GM19239 (cell line): ENCODE data around the gene RAD54L.
A peak's percentile ranks its signal among the peaks of the same experiment; 100 is the strongest.
"Not testable (repeated sequence)": the region's sequence is repeated elsewhere in the genome, so short reads cannot be mapped to it uniquely, and the experiment has no call there.

Experiments used
- DNase-seq: peaks from one replicate; pipeline ENCODE4 v3.0.0; 2011; ENCODE audit warnings: low spot score; ENCODE audit not compliant: insufficient read length
- FAIRE-seq: peaks from 2 replicates; lab custom pipeline; 2011; peaks lifted over from hg19 to GRCh38; lab: Jason Lieb, UNC

The RAD54L gene

GRCh38 chr1:46247436-46248121 lies at the start of gene RAD54L:
TSS of gene RAD54L (plus strand) at chr1:46247763. CDS start at chr1:46248406, 643 bp downstream.
- peak; percentile 91 for FAIRE-seq

DNA sequence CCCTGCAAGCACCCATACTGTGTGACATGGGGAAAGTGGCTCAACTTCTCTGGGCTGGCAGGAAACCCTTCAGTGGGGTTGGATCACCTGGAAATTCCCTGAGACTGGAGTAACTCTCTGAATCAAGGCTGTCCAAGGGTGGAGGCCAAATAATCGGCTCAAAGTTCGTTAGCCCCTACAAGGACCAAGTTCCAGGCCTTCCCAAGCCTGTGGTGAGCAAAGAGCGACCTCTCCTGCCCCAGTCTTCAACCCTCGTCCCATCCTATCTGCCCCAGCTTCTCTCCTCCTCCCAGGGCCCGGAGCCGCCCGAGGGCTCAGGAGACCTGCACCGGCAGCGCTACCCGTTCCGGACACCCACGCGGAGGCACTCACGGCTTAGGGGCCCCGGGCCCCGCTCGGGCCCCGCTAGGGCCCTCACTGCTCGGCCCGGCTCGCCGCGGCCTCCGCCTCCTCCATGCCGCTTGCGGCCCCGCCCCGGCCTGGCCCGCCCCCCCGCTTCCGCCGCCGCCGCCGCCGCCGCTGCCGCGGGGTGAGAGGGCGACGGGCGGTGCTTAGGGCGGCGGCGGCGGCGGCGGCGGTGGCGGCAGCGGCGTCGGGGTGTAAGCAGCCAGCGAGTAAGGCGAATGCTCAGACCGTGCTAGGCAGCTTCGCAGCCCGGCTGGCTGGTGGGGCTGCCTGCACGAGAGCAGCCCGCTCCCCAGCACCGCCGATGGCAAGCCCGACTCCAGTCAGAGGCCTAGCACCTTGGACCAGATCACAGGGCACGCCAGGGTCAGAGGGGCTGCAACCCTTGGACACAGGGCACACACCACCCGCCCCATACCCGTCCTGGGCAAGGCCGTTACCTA lies 49.4 kb upstream of the RAD54L start, which contains the start of gene POMGNT1:
Gene POMGNT1, minus strand, starts transcription at position 471 of the 848 bp plus-strand sequence. CDS start 613 bp downstream, outside the sequence.
- FAIRE-seq (peak; percentile 79), DNase-seq (peak; percentile 97)

More at GRCh38 chr1:46247436-46248121, at the start of gene RAD54L:
- peak; percentile 95 for DNase-seq

GRCh38 chr1:46199233-46199749 lies 48.3 kb upstream of the RAD54L start:
- no peak for DNase-seq
- FAIRE-seq, result no peak

DNA sequence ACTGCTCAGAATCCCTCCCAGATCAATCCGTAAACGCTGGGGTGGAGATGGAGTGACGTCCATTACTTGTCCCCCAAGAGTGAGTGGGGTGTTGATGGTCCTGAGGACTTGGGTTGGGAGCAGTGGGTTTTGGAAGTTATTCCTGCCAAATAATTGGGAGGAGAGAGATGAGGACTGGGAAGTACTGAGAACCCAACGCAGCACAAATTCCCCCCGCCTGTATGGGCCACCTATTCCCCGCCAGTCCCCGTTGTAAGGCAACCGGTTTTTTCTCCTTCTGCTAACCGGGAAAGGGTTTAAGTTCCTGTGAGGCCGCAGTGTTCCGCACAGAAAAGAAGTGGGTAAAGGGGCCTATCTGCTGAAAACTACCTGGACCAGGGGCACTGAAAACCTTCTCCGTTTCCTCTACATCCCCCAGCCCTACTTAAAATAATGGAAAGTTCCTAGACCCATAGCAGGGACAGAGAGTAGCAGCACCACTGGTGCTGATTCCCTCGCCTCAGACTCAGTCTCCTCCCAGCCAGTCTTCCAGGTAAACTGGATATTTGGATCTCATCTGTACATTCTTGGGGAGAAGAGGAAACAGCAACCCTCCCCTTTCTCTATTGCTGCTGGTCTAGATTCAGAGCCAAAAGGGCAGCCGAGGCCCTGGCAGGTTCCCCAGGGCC lies 43.7 kb upstream of the RAD54L start:
- no peak for DNase-seq
- FAIRE-seq, result peak; percentile 39

DNA sequence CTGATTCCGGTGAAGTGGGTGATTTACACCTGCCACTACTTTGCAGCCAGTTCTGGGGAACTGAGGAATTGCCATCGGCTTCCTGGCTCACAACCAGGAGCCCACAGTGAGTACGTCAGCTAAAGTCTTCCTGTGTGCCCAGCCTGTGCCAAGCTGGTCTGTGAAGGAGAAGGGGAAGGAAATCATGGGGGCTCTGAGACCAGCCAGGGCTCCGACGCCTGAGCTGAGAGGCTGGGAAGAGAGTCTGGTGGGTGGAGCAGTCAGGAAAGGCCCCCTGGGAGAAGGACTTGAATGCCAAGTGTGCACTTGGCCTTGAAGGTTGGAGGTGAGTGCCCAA lies 43.2 kb upstream of the RAD54L start:
- DNase-seq (no peak), FAIRE-seq (no peak)

DNA sequence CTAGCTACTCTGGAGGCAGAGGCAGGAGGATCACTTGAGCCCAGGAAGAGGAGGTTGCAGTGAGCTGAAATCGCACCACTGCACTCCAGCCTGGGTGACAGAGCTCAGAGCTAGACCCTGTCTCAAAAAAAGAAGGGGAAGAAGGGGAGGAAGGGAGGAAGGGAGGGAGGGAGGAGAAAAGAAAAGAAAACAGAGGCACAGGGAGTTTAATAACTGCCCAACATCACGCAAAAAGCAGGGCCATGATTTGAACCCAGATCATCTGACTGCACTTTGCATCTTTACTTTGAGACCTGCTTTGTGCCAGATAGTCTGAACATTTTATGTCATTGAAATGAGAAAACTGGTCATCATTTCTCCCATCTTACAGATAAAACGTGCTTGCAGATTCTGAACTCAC lies 42.4 kb upstream of the RAD54L start:
- DNase-seq, result no peak
- no peak for FAIRE-seq

DNA sequence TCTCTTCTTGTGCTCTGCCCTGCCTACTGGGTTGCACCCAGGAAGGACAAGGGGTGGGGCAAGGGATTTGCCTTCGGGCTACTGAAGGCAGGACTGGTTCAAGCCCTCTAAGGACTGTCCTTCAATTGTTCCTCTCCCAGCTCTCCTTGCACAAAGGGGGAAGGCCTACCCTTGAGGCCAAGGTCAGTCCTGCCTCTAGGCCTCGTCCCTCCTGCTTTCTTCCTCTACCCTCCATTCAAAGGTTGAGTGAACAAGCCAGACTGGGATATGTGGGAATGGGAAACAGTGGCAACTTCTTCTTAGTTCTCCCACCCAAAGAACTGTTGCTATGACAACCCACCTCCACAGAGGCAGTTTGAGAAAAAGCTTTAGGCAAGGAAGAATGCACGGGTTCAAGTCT lies 41.8 kb upstream of the RAD54L start:
- no peak for FAIRE-seq
- no peak for DNase-seq

DNA sequence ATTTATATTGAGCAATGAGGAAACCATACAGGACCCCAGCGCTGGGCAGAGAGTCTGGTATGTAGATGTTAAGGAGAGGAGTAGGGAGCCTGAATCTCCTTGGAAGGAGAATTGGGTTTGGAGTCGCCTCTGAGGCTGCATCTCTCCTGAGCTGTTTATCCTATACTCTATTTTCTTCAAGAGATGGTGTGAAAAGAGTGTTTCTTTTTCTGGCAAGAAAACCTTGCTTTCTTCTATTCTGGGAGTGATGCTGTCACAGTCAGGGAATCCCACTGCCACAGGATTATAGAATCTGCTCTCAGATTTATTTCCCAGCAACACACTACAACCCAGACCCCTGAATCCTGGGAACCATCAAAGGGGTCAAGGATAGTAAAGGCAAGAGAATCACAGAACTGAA lies 41.2 kb upstream of the RAD54L start:
- no peak for FAIRE-seq
- DNase-seq, result no peak

GRCh38 chr1:46210561-46210960 lies 37.0 kb upstream of the RAD54L start:
- no peak for FAIRE-seq
- DNase-seq, result no peak

- FAIRE-seq, result no peak
- no peak for DNase-seq
Measured at GRCh38 chr1:46211051-46211450, 36.5 kb upstream of the RAD54L start.

DNA sequence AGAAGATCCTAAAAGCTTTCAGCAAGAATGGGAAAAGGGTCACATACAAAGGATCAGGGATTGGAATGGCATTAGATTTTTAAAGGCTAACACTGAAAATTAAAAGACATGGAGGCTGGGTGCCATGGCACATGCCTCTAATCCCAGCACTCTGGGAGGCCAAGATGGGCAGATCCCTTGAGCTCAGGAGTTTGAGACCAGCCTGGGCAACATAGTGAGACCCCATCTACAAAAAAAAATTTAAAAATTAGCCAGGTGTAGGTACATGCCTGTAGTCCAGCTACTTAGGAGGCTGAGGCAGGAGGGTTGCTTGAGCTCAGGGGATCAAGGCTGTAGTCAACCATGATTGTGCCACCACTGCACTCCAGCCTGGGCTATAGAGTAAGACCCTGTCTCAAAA lies 32.1 kb upstream of the RAD54L start:
- no peak for DNase-seq
- no peak for FAIRE-seq

DNA sequence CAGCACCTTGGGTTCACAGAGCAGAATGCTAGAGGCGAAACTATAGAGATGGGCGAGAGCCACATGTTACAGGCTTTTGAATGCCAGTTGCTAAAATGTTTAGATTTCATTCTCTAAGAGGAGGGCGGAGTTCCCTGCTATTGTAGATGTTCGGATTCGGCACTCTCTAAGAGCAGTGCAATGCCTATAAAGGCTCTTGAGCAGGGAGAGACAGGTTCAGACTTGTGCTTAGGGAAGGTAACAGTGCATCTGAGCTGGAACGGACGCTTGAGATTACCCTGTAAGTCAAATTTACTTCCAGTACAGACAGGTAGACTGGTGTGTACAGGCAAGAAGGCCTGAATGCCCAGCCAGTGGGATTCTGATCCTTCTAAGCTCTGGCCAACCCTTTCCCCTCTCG lies 29.1 kb upstream of the RAD54L start:
- DNase-seq, result no peak

GRCh38 chr1:46219551-46220520 lies 27.7 kb upstream of the RAD54L start:
- DNase-seq (no peak), FAIRE-seq (no peak)

More for the DNA sequence above, 29.1 kb upstream of the RAD54L start:
- no peak for FAIRE-seq

DNA sequence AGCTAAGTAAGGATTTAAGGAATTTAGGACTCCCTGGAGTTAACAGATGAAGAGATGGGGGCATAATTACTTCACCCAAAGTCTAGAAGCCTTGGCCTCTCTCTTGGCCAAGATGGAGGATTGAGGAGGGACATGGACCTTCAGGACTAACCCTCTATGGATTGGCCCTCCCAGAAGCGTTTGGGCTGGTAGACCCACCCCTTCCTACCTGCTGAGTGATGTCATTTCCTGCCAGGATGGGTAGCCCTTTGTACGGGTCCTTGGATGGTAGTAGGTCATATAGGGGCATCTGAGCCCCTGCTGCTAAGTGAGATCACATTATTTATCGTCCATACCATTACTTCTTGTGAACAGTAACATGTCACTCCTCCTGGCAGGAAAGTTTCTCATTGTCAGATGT lies 26.8 kb upstream of the RAD54L start:
- no peak for DNase-seq
- no peak for FAIRE-seq

- FAIRE-seq (no peak), DNase-seq (no peak)
Measured at GRCh38 chr1:46221749-46222148, 25.8 kb upstream of the RAD54L start.

DNA sequence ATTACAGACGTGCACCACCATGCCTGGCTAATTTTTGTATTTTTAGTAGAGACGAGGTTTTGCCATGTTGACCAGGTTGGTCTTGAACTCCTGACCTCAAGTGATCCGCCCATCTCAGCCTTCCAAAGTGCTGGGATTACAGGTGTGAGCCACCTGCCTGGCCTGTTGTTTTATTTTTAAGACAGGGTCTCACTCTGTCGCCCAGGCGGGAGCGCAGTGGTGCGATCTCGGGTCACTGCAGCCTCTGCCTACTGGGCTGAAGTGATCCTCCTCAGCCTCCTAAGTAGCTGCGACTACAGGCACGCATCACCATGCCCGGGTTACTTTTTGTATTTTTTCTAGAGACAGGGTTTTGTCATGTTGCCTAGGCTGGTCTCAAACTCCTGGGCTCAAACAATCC lies 24.5 kb upstream of the RAD54L start:
- not testable (repeated sequence) for DNase-seq, FAIRE-seq

GRCh38 chr1:46223472-46223943 lies 24.1 kb upstream of the RAD54L start:
- DNase-seq (no peak), FAIRE-seq (peak; percentile 89)

DNA sequence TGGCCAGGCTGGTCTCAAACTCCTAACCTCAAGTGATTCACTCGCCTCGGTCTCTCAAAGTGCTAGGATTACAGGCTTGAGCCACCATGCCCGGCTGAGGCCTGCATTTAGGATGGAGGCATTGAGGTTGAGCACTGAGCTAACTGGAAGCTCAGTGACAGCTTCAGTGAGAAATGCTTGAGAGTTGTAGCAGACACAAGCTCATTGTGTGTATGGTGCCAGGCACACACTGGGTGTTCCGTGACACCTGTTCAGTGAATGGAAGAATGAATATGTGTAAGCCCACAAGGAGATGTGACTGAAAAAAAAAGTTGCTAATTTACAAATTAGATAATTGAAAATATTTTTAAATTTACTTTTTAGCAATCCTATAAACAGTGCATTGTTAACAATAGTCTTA lies 22.6 kb upstream of the RAD54L start:
- DNase-seq (no peak), FAIRE-seq (no peak)

DNA sequence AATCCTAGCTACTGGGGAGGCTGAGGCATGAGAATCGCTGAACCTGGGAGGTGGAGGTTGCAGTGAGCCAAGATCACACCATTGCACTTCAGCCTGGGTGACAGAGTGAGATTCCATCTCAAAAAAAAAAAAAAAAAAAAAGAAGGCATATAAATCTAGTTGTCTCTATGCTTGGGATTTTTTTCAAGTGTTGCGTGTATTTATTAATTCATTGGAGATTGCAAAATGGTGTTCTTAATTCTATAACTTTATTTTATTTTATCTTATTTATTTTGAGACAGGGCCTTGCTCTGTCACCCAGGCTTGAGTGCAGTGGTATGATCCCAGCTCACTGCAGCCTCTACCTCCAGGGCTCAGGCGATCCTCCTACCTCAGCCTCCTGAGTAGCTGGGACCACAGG lies 16.3 kb upstream of the RAD54L start:
- DNase-seq, FAIRE-seq: not testable (repeated sequence)
